ENCODE data around the gene BRME1.

The BRME1 gene

GRCh38 chr19:13899393-13899792 lies 6.5 kb downstream of the BRME1 start:
- H3K27me3 ChIP-seq (ENCODE audit: insufficient read depth, low read length, poor library complexity, severe bottlenecking) = no peaks in the 10 kb centered on the region
- H3K4me2 ChIP-seq (ENCODE audit: low read depth, low read length, poor library complexity, severe bottlenecking) = peak overlapping the region; percentile 57
- peak overlapping the region; percentile 59 for H3K9ac ChIP-seq (ENCODE audit: low read depth, low read length, poor library complexity, severe bottlenecking)
- TF ChIP-seq CTCF (conservative IDR thresholded peaks at IDR 0.05; ENCODE audit: low read length) = no peak
- no peak for TF ChIP-seq EZH2phosphoT487 (IDR thresholded peaks at IDR 0.05; ENCODE audit: borderline replicate concordance)
- no peak overlapping the region for H3K4me3 ChIP-seq (ENCODE audit: low read length, poor library complexity, severe bottlenecking)
- peaks cover 25% of the 10 kb centered on the region for H3K4me1 ChIP-seq (ENCODE audit: insufficient read depth, low read length, poor library complexity, severe bottlenecking)
- H3K9me3 ChIP-seq (ENCODE audit: insufficient read depth, low read depth, low read length) = no peaks in the 10 kb centered on the region
- H2AFZ ChIP-seq (ENCODE audit: low read length) = no peak overlapping the region
- H3K36me3 ChIP-seq (ENCODE audit: insufficient read depth, low read length) = peaks cover 3% of the 10 kb centered on the region; the same call in 1 of the 2 replicates
- peaks cover 9% of the 10 kb centered on the region for H4K20me1 ChIP-seq (ENCODE audit: insufficient read depth, low read length, poor library complexity, severe bottlenecking)
- no peaks in the 10 kb centered on the region for H3K9me2 ChIP-seq (replicated peaks; ENCODE audit: low read depth, low read length)
- no peaks in the 10 kb centered on the region for H3F3A ChIP-seq (ENCODE audit: low read depth)
- peaks cover 38% of the 10 kb centered on the region for H3K79me2 ChIP-seq (ENCODE audit: insufficient read depth, low read length)

DNA sequence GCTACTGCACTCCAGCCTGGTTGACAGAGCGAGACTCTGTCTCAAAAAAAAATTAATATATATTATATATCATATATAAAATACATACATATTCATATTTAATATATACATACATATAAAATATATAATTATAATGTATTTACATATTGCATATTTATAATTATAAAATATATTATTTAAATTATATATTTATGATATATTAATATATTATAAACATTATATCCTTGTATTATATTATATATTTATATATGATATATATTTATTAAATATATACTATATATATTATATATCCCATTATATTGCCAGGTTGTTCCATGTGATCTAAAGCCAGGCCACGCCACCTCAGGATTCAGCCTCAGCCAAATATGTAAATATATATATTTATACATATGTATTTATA lies 9.7 kb downstream of the BRME1 start:
- H3K9me3 ChIP-seq (ENCODE audit: insufficient read depth, low read depth, low read length) = no peaks in the 10 kb centered on the region
- no peak overlapping the region for H3K4me3 ChIP-seq (ENCODE audit: low read length, poor library complexity, severe bottlenecking)
- H3K27me3 ChIP-seq (ENCODE audit: insufficient read depth, low read length, poor library complexity, severe bottlenecking) = no peaks in the 10 kb centered on the region
- TF ChIP-seq EZH2phosphoT487 (IDR thresholded peaks at IDR 0.05; ENCODE audit: borderline replicate concordance) = no peak
- no peak overlapping the region for H2AFZ ChIP-seq (ENCODE audit: low read length)
- no peaks in the 10 kb centered on the region for H3F3A ChIP-seq (ENCODE audit: low read depth)
- H3K9ac ChIP-seq (ENCODE audit: low read depth, low read length, poor library complexity, severe bottlenecking) = no peak overlapping the region
- H3K79me2 ChIP-seq (ENCODE audit: insufficient read depth, low read length) = peaks cover 33% of the 10 kb centered on the region
- H3K4me2 ChIP-seq (ENCODE audit: low read depth, low read length, poor library complexity, severe bottlenecking) = no peak overlapping the region
- no peaks in the 10 kb centered on the region for H3K9me2 ChIP-seq (replicated peaks; ENCODE audit: low read depth, low read length)
- peaks cover 9% of the 10 kb centered on the region for H4K20me1 ChIP-seq (ENCODE audit: insufficient read depth, low read length, poor library complexity, severe bottlenecking)
- peaks cover 16% of the 10 kb centered on the region; the same call in 1 of the 2 replicates for H3K36me3 ChIP-seq (ENCODE audit: insufficient read depth, low read length)
- H3K4me1 ChIP-seq (ENCODE audit: insufficient read depth, low read length, poor library complexity, severe bottlenecking) = peaks cover 16% of the 10 kb centered on the region

DNA sequence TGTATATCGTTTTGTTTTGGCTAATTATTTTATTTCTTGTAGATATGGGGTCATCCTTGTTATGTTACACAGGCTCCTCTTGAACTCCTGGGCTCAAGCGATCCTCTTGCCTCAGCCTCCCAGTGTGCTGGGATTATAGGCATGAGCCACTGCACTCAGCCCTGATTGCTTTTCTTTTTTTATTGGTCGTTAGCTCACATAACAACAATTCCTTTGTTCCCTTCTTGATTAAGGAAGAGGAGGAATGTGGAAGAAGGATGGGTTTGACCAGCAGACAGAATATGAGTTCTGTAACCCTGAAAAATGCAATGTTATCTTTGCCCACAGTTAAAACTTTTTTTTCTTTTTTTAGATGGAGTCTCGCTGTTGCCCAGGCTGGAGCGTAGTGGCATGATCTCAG lies 11.4 kb downstream of the BRME1 start:
- Histone ChIP-seq H3K9me3 (ENCODE audit: insufficient read depth, low read depth, low read length) (no peaks in the 10 kb centered on the region), H3F3A (ENCODE audit: low read depth) (no peaks in the 10 kb centered on the region), H2AFZ (ENCODE audit: low read length) (no peak overlapping the region), H3K79me2 (ENCODE audit: insufficient read depth, low read length) (peaks cover 21% of the 10 kb centered on the region), H4K20me1 (ENCODE audit: insufficient read depth, low read length, poor library complexity, severe bottlenecking) (no peaks in the 10 kb centered on the region), H3K9me2 (replicated peaks; ENCODE audit: low read depth, low read length) (no peaks in the 10 kb centered on the region), H3K4me1 (ENCODE audit: insufficient read depth, low read length, poor library complexity, severe bottlenecking) (peaks cover 7% of the 10 kb centered on the region), H3K4me3 (ENCODE audit: low read length, poor library complexity, severe bottlenecking) (no peak overlapping the region), H3K4me2 (ENCODE audit: low read depth, low read length, poor library complexity, severe bottlenecking) (no peak overlapping the region), H3K36me3 (ENCODE audit: insufficient read depth, low read length) (peaks cover 22% of the 10 kb centered on the region; the same call in 1 of the 2 replicates), H3K27me3 (ENCODE audit: insufficient read depth, low read length, poor library complexity, severe bottlenecking) (no peaks in the 10 kb centered on the region), H3K9ac (ENCODE audit: low read depth, low read length, poor library complexity, severe bottlenecking) (no peak overlapping the region)
- TF ChIP-seq CTCF (conservative IDR thresholded peaks at IDR 0.05; ENCODE audit: low read length) (no peak), EZH2phosphoT487 (IDR thresholded peaks at IDR 0.05; ENCODE audit: borderline replicate concordance) (no peak)

GRCh38 chr19:13892870-13893269 lies 13.0 kb downstream of the BRME1 start:
- no peak overlapping the region for H2AFZ ChIP-seq (ENCODE audit: low read length)
- H4K20me1 ChIP-seq (ENCODE audit: insufficient read depth, low read length, poor library complexity, severe bottlenecking) = no peaks in the 10 kb centered on the region
- no peaks in the 10 kb centered on the region for H3F3A ChIP-seq (ENCODE audit: low read depth)
- TF ChIP-seq CTCF (conservative IDR thresholded peaks at IDR 0.05; ENCODE audit: low read length) (no peak), EZH2phosphoT487 (IDR thresholded peaks at IDR 0.05; ENCODE audit: borderline replicate concordance) (no peak)
- peaks cover 8% of the 10 kb centered on the region for H3K79me2 ChIP-seq (ENCODE audit: insufficient read depth, low read length)
- H3K9me3 ChIP-seq (ENCODE audit: insufficient read depth, low read depth, low read length) = no peaks in the 10 kb centered on the region
- H3K4me3 ChIP-seq (ENCODE audit: low read length, poor library complexity, severe bottlenecking) = no peak overlapping the region
- no peaks in the 10 kb centered on the region for H3K9me2 ChIP-seq (replicated peaks; ENCODE audit: low read depth, low read length)
- H3K4me2 ChIP-seq (ENCODE audit: low read depth, low read length, poor library complexity, severe bottlenecking) = no peak overlapping the region
- H3K27me3 ChIP-seq (ENCODE audit: insufficient read depth, low read length, poor library complexity, severe bottlenecking) = no peaks in the 10 kb centered on the region
- H3K36me3 ChIP-seq (ENCODE audit: insufficient read depth, low read length) = peaks cover 28% of the 10 kb centered on the region; the same call in 1 of the 2 replicates
- H3K4me1 ChIP-seq (ENCODE audit: insufficient read depth, low read length, poor library complexity, severe bottlenecking) = no peaks in the 10 kb centered on the region
- H3K9ac ChIP-seq (ENCODE audit: low read depth, low read length, poor library complexity, severe bottlenecking) = no peak overlapping the region

Measured in Loucy (cell line).